HepG2 (cell line): ENCODE data around the gene SPINK9. TPM values are rescaled to one million over a fixed set of nuclear protein-coding genes. Genes with fewer than 3 reads are reported as not detected.
A peak's percentile ranks its signal among the peaks of the same experiment; 100 is the strongest.

Experiments
- ARID2 ChIP-seq: sonication (generic); formaldehyde crosslinking; IDR thresholded peaks from 2 replicates; pipeline ENCODE4 v1.8.1; 2022; ENCODE audit warnings: mild to moderate bottlenecking, missing genetic modification reagents, borderline replicate concordance
- CEBPG ChIP-seq: IDR thresholded peaks from 2 replicates; pipeline ENCODE4 v1.6.1; 2016
- FOXK1 ChIP-seq: sonication (generic); formaldehyde crosslinking; IDR thresholded peaks from 2 replicates; pipeline ENCODE4 v1.4.0; 2020; ENCODE audit warnings: low read depth, missing genetic modification reagents, borderline replicate concordance
- JDP2 ChIP-seq: sonication (generic); formaldehyde crosslinking; IDR thresholded peaks from 2 replicates; pipeline ENCODE4 v1.8.1; 2022; ENCODE audit warnings: missing genetic modification reagents, borderline replicate concordance
- JUND ChIP-seq: sonication (generic); formaldehyde crosslinking; IDR thresholded peaks from 2 replicates; pipeline ENCODE4 v1.8.0; 2022; ENCODE audit warnings: mild to moderate bottlenecking, missing genetic modification reagents
- ONECUT2 ChIP-seq: sonication (generic); formaldehyde crosslinking; IDR thresholded peaks from 2 replicates; pipeline ENCODE4 v1.4.0; 2020; ENCODE audit warnings: missing genetic modification reagents
- TCF12 ChIP-seq, 2 experiments: fragments of 450-650 bp in 1 of 2; sonication (generic) in 1 of 2; formaldehyde crosslinking in 1 of 2; IDR thresholded peaks; 2 replicates each; pipeline versions ENCODE4 v1.6.1 to v1.8.0; 2017 to 2022; ENCODE audit warnings: antibody characterized with exemption in 1 of 2, mild to moderate bottlenecking in 1 of 2, missing genetic modification reagents in 1 of 2, moderate library complexity in 1 of 2
- THAP7 ChIP-seq: sonication (generic); formaldehyde crosslinking; IDR thresholded peaks from 2 replicates; pipeline ENCODE4 v1.8.1; 2023; ENCODE audit warnings: mild to moderate bottlenecking, missing genetic modification reagents
- ZBTB43 ChIP-seq: sonication (generic); formaldehyde crosslinking; conservative IDR thresholded peaks from 2 replicates; pipeline ENCODE4 v1.4.0; 2020; ENCODE audit warnings: missing genetic modification reagents
- ZBTB7B ChIP-seq: sonication (generic); formaldehyde crosslinking; IDR thresholded peaks from 2 replicates; pipeline ENCODE4 v1.4.0; 2020; ENCODE audit warnings: missing genetic modification reagents
- ZFYVE20 ChIP-seq: sonication (generic); formaldehyde crosslinking; IDR thresholded peaks from 2 replicates; pipeline ENCODE4 v1.8.0; 2023; ENCODE audit warnings: low read depth, mild to moderate bottlenecking, moderate library complexity, missing genetic modification reagents, borderline replicate concordance
- ZHX2 ChIP-seq, 2 experiments: sonication (generic) in 1 of 2; formaldehyde crosslinking in 1 of 2; IDR thresholded peaks; 2 replicates each; pipeline versions ENCODE4 v1.6.1 to v1.9.0; 2014 to 2022; ENCODE audit warnings: antibody characterized with exemption in 1 of 2, borderline replicate concordance in 1 of 2, inconsistent platforms in 1 of 2, low read depth in 1 of 2, missing genetic modification reagents in 1 of 2
- ZNF713 ChIP-seq: sonication (generic); formaldehyde crosslinking; IDR thresholded peaks from 2 replicates; pipeline ENCODE4 v1.4.0; 2020; ENCODE audit warnings: mild to moderate bottlenecking, missing genetic modification reagents
- ZSCAN12 ChIP-seq: sonication (generic); formaldehyde crosslinking; IDR thresholded peaks from 2 replicates; pipeline ENCODE4 v1.9.0; 2021; ENCODE audit warnings: mild to moderate bottlenecking, missing genetic modification reagents
- polyA plus RNA-seq, 8 experiments: library from polyadenylated mRNA; depleted of rRNA in 3 of 8; stranded (reverse) in 7 of 8; unstranded in 1 of 8; fragments of >200 nt; fragmentation: Illumina TruSeq in 4 of 8; extraction: Trizol in 4 of 8; gene quantifications; 2 replicates each; pipeline versions ENCODE4 v1.2.1 to v1.2.3, GENCODE V29; 2011 to 2016; ENCODE audit warnings: low read depth in 4 of 8, missing spikeins in 1 of 8, mixed read lengths in 1 of 8; ENCODE audit not compliant: insufficient read depth in 1 of 8
- total RNA-seq, 5 experiments: library from RNA; depleted of rRNA; stranded (reverse); fragments of >200 nt; fragmentation: Illumina TruSeq; extraction: Trizol; gene quantifications; 2 replicates each; pipeline ENCODE4 v1.2.3, GENCODE V29; 2016; ENCODE audit warnings: low read depth in 1 of 5
- TF ChIP-seq, protein P1 (sequence below): sonication (generic); formaldehyde crosslinking; IDR thresholded peaks from 2 replicates; pipeline ENCODE4 v1.4.0; 2020; ENCODE audit warnings: missing genetic modification reagents, borderline replicate concordance

Gene SPINK9
- total and polyA plus RNA-seq, 2 of the 13 experiments (the other 11 are each of a cell fraction or from before 2014, with no cell fraction given), result not detected

DNA sequence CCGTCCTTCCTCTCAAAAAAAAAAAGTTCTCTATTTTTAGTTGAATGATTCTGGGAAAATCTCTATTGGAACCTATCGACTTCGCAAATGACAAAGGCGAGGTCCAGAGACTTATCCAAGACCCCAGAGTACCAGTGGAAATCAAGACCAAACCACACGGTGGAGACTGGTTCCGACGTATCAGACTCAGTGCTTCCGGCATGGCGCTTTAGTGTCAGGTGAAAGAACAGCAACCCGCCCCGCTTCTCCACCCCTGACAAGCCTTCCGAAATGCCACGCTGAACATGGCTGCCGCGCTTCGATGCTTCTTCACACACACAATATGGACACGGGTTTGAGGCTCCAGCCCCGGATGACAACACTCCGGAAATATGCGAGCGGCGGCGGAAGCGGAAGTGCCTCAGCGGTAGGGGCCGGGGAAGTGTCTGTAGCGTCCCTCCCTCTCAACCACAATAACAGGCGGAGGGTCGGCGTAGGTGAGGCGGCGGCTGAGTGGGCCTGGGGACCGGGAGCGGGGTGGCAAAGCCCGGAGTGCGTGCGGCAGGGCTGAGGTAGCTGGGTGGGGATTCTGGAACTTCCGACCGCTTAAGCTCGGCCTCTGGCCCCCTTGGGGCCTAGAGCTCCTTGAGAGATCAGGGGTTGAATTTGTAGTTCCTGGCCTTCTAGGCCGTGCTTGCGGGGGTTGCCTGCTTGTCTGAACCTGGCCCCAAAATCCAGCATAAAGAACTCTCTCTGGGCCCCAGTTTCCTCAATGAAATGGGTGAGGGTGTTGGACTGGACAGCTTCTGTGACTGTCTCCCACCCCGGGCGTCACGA is 48.4 kb downstream of the SPINK9 start, which contains the start of gene FBXO38 (continued):
- TF ChIP-seq, protein P1, sequence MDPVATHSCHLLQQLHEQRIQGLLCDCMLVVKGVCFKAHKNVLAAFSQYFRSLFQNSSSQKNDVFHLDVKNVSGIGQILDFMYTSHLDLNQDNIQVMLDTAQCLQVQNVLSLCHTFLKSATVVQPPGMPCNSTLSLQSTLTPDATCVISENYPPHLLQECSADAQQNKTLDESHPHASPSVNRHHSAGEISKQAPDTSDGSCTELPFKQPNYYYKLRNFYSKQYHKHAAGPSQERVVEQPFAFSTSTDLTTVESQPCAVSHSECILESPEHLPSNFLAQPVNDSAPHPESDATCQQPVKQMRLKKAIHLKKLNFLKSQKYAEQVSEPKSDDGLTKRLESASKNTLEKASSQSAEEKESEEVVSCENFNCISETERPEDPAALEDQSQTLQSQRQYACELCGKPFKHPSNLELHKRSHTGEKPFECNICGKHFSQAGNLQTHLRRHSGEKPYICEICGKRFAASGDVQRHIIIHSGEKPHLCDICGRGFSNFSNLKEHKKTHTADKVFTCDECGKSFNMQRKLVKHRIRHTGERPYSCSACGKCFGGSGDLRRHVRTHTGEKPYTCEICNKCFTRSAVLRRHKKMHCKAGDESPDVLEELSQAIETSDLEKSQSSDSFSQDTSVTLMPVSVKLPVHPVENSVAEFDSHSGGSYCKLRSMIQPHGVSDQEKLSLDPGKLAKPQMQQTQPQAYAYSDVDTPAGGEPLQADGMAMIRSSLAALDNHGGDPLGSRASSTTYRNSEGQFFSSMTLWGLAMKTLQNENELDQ, result no peak
- no peak for TF ChIP-seq ZFYVE20
- no peak; the same call in 1 of the 2 replicates for TF ChIP-seq JDP2
- peak; percentile 93 for TF ChIP-seq FOXK1
- TF ChIP-seq TCF12 (IDR thresholded peaks at IDR 0.05), result no peak
- TF ChIP-seq TCF12 (CRISPR knock-in tag; IDR thresholded peaks at IDR 0.05), result 0 out of 2 replicates have a peak, but pooled peaks have one; percentile 62
- TF ChIP-seq ZHX2 (IDR thresholded peaks at IDR 0.05; ENCODE audit: low read depth), result peak; percentile 95
- no peak for TF ChIP-seq ZHX2 (CRISPR knock-in tag; IDR thresholded peaks at IDR 0.05; ENCODE audit: borderline replicate concordance)
- TF ChIP-seq JUND (CRISPR knock-in tag), result peak; percentile 91
- TF ChIP-seq THAP7 (CRISPR knock-in tag), result peak; percentile 100
- TF ChIP-seq ZNF713 (CRISPR knock-in tag), result no peak
- no peak; the same call in 1 of the 2 replicates for TF ChIP-seq ONECUT2 (CRISPR knock-in tag)
- 0 out of 2 replicates have a peak, but pooled peaks have one; percentile 45 for TF ChIP-seq ZBTB43
- TF ChIP-seq ZBTB7B (CRISPR knock-in tag), result peak; percentile 45
- no peak for TF ChIP-seq ZSCAN12 (CRISPR knock-in tag)
- TF ChIP-seq CEBPG, result peak; percentile 50
- TF ChIP-seq ARID2 (CRISPR knock-in tag), result peak; percentile 91; the same call in 1 of the 2 replicates
